Left ventricle myocardium inferior (tissue), 1 donor: ENCODE measurements around the gene STOML1. TPM values are rescaled to one million over a fixed set of nuclear protein-coding genes. Genes with fewer than 3 reads are reported as not detected.

Experiments
- DNase-seq: peaks from one replicate; pipeline ENCODE4 v3.0.0-alpha.2; 2020
- H3K27ac ChIP-seq: fragments of 200-600 bp; replicated peaks from 2 replicates; pipeline ENCODE4 v1.8.0; 2021
- H3K27me3 ChIP-seq: fragments of 200-600 bp; 2 replicates; pipeline ENCODE4 v1.8.0; 2021; ENCODE audit warnings: low read depth
- H3K36me3 ChIP-seq: fragments of 200-600 bp; 2 replicates; pipeline ENCODE4 v1.8.0; 2021
- H3K4me1 ChIP-seq: fragments of 200-600 bp; 2 replicates; pipeline ENCODE4 v1.8.0; 2021
- H3K4me3 ChIP-seq: fragments of 200-600 bp; 2 replicates; pipeline ENCODE4 v1.8.0; 2021; ENCODE audit warnings: mild to moderate bottlenecking, moderate library complexity
- H3K9me3 ChIP-seq: fragments of 200-600 bp; replicated peaks from 2 replicates; pipeline ENCODE4 v1.8.0; 2021
- intact Hi-C: fragments of 100-400 bp; cut with micrococcal nuclease; formaldehyde crosslinking; loops from one replicate; pipeline ENCODE4 v1.11.0; 2022
- total RNA-seq: library from RNA; stranded (reverse); fragmentation: NEBNext Ultra II Directional; extraction: Animal tissue kit (Norgen Biotek cat#: 25700); gene quantifications from one replicate; pipeline ENCODE4 v1.2.1, GENCODE V29; 2021
- TF ChIP-seq, protein P1 (sequence below): fragments of 200-600 bp; IDR thresholded peaks from 2 replicates; pipeline ENCODE4 v1.8.0; 2021; ENCODE audit warnings: antibody characterized with exemption, mild to moderate bottlenecking, borderline replicate concordance
- donor health status: DM: no; HTN: yes; CAD: no; lungs with severe emphysema.

STOML1 gene
- total RNA-seq, 1 donor from 2014 or later, result 26.1 TPM

DNA sequence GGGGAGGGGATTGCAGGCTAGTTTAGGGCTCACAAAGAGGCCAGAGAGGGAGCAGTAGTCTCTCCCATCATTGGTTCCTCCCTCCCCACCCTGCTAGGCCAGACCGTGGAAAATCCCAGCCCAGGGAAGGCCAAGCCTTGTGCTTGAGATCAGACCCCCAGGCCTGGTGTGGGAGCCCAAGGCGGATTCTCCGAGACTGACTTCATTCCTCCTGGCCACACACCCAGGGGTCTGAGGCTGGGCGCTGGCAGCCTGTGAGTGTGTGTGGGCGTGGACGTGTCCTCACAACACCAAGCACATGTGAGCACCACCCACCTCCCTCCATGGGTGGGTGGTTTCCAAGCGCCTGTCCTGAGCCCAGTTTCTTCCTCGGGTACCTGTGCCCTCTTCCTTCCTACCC is 61.7 kb downstream of the STOML1 start:
- intact Hi-C loops, result no loop called here
- Histone ChIP-seq H3K4me1 (peaks cover 76% of the 10 kb centered on the region), H3K36me3 (no peaks in the 10 kb centered on the region), H3K4me3 (no peak overlapping the region), H3K27ac (peak overlapping the region; percentile 72), H3K9me3 (no peaks in the 10 kb centered on the region), H3K27me3 (peaks cover 36% of the 10 kb centered on the region)
- TF ChIP-seq, protein P1, sequence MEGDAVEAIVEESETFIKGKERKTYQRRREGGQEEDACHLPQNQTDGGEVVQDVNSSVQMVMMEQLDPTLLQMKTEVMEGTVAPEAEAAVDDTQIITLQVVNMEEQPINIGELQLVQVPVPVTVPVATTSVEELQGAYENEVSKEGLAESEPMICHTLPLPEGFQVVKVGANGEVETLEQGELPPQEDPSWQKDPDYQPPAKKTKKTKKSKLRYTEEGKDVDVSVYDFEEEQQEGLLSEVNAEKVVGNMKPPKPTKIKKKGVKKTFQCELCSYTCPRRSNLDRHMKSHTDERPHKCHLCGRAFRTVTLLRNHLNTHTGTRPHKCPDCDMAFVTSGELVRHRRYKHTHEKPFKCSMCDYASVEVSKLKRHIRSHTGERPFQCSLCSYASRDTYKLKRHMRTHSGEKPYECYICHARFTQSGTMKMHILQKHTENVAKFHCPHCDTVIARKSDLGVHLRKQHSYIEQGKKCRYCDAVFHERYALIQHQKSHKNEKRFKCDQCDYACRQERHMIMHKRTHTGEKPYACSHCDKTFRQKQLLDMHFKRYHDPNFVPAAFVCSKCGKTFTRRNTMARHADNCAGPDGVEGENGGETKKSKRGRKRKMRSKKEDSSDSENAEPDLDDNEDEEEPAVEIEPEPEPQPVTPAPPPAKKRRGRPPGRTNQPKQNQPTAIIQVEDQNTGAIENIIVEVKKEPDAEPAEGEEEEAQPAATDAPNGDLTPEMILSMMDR, result no peak
- peak; percentile 78 for DNase-seq

DNA sequence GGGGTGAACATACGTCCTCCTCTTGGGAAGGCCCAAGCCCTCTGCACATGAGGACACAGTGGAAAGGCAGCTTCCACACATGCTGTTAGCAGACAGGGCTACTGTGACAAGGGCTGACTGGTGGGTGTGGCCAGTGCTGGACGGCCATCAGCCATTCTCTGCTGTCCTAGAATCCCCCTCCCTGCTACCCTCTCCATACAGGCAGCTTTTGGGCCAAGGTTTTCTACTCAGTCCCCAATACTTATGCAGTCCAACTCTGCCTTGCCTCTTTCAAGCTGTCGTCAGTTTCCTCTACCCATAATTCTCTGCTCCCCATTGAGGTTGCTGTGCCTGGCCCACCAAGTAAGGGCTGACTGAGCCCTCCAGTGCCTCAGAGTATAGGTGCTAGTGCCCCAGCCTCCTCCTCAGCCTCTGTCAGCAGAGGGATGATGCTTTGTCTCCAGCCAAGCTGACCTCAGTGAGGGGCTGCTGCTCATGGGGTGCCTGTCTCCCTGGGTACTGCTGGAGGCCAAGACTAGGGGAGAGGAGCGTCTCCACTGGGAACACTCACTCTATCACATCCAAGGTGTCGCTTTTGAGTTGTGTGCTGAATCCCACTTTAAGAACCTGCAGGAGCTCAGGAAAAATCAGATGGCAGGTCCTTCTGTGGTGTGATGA is 63.0 kb downstream of the STOML1 start:
- DNase-seq, result peak; percentile 1
- intact Hi-C loops, result no loop called here
- Histone ChIP-seq H3K27me3 (peaks cover 36% of the 10 kb centered on the region), H3K4me1 (peaks cover 81% of the 10 kb centered on the region), H3K9me3 (no peaks in the 10 kb centered on the region), H3K36me3 (no peaks in the 10 kb centered on the region), H3K4me3 (peak overlapping the region; percentile 77), H3K27ac (peak overlapping the region; percentile 72)
- TF ChIP-seq, protein P1, result no peak

Other genes starting within 250 kb of the STOML1 start
- gene INSYN1, start 238.9 kb downstream of the STOML1 start, total RNA-seq, result 121 TPM
- not detected for gene TBC1D21, start 118.7 kb downstream of the STOML1 start, total RNA-seq
- 31.9 TPM for gene LOXL1, start 65.8 kb downstream of the STOML1 start, total RNA-seq
- 19.1 TPM for gene PML, start 2.4 kb upstream of the STOML1 start, total RNA-seq
- not detected for gene GOLGA6A, start 90.3 kb upstream of the STOML1 start, total RNA-seq
- 2.6 TPM for gene ISLR2, start 138.3 kb upstream of the STOML1 start, total RNA-seq
- gene ISLR, start 181.4 kb upstream of the STOML1 start, total RNA-seq, result 12.7 TPM
- gene STRA6, start 210.5 kb upstream of the STOML1 start, total RNA-seq, result not detected
- gene CCDC33, start 244.0 kb upstream of the STOML1 start, total RNA-seq, result 0.11 TPM